Activated CD4-positive, alpha-beta memory T cell treated with anti-CD3 and anti-CD28 coated beads for 36 hours (primary cell): ENCODE results near the gene LRRC75B. TPM values are rescaled to one million over a fixed set of nuclear protein-coding genes. Genes with fewer than 3 reads are reported as not detected.
A peak's percentile ranks its signal among the peaks of the same experiment; 100 is the strongest.

Experiments
- CTCF ChIA-PET: fragments of 350-600 bp; sonication (Branson Sonifier 250); formaldehyde crosslinking; loops from one replicate; lab custom pipeline; 2021; ENCODE audit warnings: antibody characterized with exemption, inconsistent platforms; lab: Charles Lee
- POLR2A ChIA-PET: fragments of 350-600 bp; sonication (Branson Sonifier 250); formaldehyde crosslinking; loops from one replicate; lab custom pipeline; 2021; ENCODE audit warnings: antibody characterized with exemption; lab: Charles Lee
- DNase-seq: peaks from one replicate; pipeline ENCODE4 v3.0.0-alpha.2; 2020
- H3K27ac Mint-ChIP-seq: one replicate; pipeline ENCODE4 v1.8.0; 2021; ENCODE audit warnings: mixed read lengths
- H3K27me3 Mint-ChIP-seq: one replicate; pipeline ENCODE4 v1.8.0; 2021; ENCODE audit warnings: mixed read lengths
- H3K36me3 Mint-ChIP-seq: one replicate; pipeline ENCODE4 v1.8.0; 2021; ENCODE audit warnings: mixed read lengths
- H3K4me1 Mint-ChIP-seq: one replicate; pipeline ENCODE4 v1.8.0; 2021; ENCODE audit warnings: low read depth, mixed read lengths
- H3K4me3 Mint-ChIP-seq: one replicate; pipeline ENCODE4 v1.8.0; 2021; ENCODE audit warnings: mild to moderate bottlenecking, mixed read lengths
- H3K9me3 Mint-ChIP-seq: one replicate; pipeline ENCODE4 v1.8.0; 2021; ENCODE audit warnings: mixed read lengths
- intact Hi-C: fragments of 100-400 bp; cut with micrococcal nuclease; formaldehyde crosslinking; loops from one replicate; pipeline ENCODE4 v1.15.1; 2023
- total RNA-seq, 2 experiments: library from RNA; stranded (reverse); gene quantifications; one replicate each; pipeline ENCODE4 v1.2.3, GENCODE V29; 2021

LRRC75B gene
- total RNA-seq, 2 experiments from 2014 or later = 1.1 to 1.2 TPM

DNA sequence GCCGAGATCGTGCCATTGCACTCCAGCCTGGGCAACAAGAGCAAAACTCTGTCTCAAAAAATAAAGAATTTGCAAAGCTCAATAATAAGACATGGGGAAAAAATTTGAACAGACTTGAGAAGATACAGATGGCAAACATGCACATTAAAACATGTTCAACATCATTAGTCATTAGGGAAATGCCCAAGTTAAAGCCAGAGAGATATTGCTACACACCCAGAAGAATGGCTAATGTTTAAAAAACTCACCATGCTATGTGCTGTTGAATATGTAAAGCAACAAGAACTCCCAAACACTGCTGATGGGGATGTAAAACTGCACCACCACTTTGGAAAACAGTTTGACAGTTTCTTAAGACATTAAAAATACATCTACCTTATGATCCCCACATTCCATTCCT lies 12.6 kb downstream of the LRRC75B start:
- H3K27ac Mint-ChIP-seq = no peak overlapping the region
- no peaks in the 10 kb centered on the region for H3K4me1 Mint-ChIP-seq
- no peaks in the 10 kb centered on the region for H3K27me3 Mint-ChIP-seq
- no peak overlapping the region for H3K4me3 Mint-ChIP-seq
- no peak for DNase-seq
- CTCF ChIA-PET = no interaction called here
- H3K36me3 Mint-ChIP-seq = peaks cover 6% of the 10 kb centered on the region
- H3K9me3 Mint-ChIP-seq = no peaks in the 10 kb centered on the region
- POLR2A ChIA-PET = interaction anchor here (0.6 kb wide), 1 partner anchor 713 kb away, joined by 3 read pairs; no protein-coding TSS in a partner anchor
- intact Hi-C loops = no loop called here

DNA sequence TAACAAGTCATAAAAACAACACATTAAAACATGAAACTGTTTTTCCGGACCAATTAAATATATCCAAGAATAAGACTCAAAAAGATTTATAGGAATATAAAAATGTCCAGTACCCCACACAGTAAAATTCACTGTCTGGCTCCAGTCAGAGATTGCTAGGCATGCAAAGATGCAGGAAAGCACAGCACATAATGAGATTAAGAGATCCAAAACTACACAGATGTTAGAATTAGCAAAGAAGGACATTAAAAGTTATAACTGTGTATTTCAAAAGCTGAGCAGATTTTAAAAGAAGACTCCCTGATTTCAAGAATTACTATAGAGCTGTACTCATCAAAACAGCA lies 13.6 kb downstream of the LRRC75B start:
- no peaks in the 10 kb centered on the region for H3K4me1 Mint-ChIP-seq
- H3K4me3 Mint-ChIP-seq = no peak overlapping the region
- peaks cover 14% of the 10 kb centered on the region for H3K36me3 Mint-ChIP-seq
- intact Hi-C loops = no loop called here
- H3K27me3 Mint-ChIP-seq = no peaks in the 10 kb centered on the region
- no peaks in the 10 kb centered on the region for H3K9me3 Mint-ChIP-seq
- no peak overlapping the region for H3K27ac Mint-ChIP-seq
- ChIA-PET POLR2A (no interaction called here), CTCF (no interaction called here)
- no peak for DNase-seq

DNA sequence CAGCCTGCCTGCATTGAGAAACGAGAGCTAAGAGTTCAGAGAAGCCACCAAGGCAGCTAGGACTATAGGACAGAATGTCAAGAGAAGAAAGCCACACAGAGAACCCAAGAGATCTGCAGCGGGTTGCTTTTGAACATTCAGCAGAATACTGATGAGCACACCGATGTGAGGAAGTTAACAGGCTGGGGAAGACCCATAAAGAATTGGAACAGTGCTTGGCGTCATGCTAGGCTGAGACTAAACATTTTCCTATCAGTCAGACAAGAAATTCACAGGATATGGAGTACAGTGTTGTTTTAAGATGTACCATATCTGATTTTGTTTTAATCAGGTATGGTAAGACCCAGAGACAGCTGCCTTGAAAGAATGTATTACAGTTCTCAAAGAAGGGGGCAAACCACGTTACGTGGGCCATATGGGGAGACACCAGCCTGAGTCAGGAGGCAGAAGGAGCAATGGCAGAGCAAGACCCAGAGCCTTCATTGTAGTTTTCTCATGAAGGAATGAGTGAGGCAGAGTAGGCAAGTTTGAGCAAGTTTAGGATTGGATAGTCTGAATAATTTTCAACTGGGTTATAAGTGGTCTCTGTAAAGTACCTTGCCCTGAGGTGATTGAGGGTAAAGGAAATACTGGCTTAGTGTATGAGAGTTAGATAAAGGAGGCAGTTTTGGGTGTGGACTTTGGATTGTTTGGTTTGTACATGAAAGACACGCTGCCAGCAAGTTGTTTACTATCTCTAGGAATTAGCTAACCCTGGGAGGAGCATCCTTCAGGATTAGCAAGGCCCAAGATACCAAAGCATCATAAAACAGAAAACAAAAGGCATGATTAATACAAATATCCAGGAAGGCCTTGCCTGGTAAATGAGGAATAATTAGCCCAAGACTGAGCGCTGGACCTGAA lies 14.3 kb downstream of the LRRC75B start:
- H3K27ac Mint-ChIP-seq = no peak overlapping the region
- no peak for DNase-seq
- no peaks in the 10 kb centered on the region for H3K9me3 Mint-ChIP-seq
- intact Hi-C loops = no loop called here
- CTCF ChIA-PET = no interaction called here
- H3K36me3 Mint-ChIP-seq = peaks cover 16% of the 10 kb centered on the region
- H3K4me3 Mint-ChIP-seq = no peak overlapping the region
- POLR2A ChIA-PET = interaction anchor here (1.4 kb wide), 1 partner anchor 15 kb away, joined by 4 read pairs; no protein-coding TSS in a partner anchor
- H3K27me3 Mint-ChIP-seq = no peaks in the 10 kb centered on the region
- H3K4me1 Mint-ChIP-seq = no peaks in the 10 kb centered on the region

DNA sequence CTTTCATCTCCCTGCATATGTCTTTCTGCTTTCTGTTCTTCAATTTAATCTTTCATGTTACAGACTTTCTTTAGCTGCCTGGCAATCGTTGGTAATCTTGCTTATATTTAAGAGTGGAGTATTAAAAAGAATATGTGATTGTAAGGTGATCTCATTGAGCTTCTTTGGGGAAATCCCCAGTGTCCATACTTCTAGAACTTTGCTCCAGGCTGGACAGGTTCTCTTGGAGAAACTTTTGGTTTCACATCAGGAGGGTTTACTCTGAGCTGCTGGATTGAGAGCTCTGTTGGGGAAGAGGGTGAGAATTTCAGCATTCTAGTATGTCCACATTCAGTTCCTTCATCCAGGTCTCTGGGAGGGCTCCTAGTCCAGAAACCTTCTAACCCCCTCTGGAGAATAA lies 16.1 kb downstream of the LRRC75B start:
- H3K4me1 Mint-ChIP-seq = no peaks in the 10 kb centered on the region
- no peak for DNase-seq
- no peak overlapping the region for H3K4me3 Mint-ChIP-seq
- CTCF ChIA-PET = no interaction called here
- H3K27me3 Mint-ChIP-seq = no peaks in the 10 kb centered on the region
- POLR2A ChIA-PET = interaction anchor here (0.8 kb wide), 1 partner anchor 12 kb away, joined by 3 read pairs; no protein-coding TSS in a partner anchor
- H3K27ac Mint-ChIP-seq = no peak overlapping the region
- intact Hi-C loops = no loop called here
- no peaks in the 10 kb centered on the region for H3K9me3 Mint-ChIP-seq
- peaks cover 29% of the 10 kb centered on the region for H3K36me3 Mint-ChIP-seq

- H3K9me3 Mint-ChIP-seq = no peaks in the 10 kb centered on the region
- H3K4me3 Mint-ChIP-seq = no peak overlapping the region
- intact Hi-C loops = no loop called here
- no peak overlapping the region for H3K27ac Mint-ChIP-seq
- ChIA-PET CTCF (no interaction called here), POLR2A (no interaction called here)
- H3K36me3 Mint-ChIP-seq = peaks cover 38% of the 10 kb centered on the region
- H3K4me1 Mint-ChIP-seq = peaks cover 6% of the 10 kb centered on the region
- no peaks in the 10 kb centered on the region for H3K27me3 Mint-ChIP-seq
- no peak for DNase-seq
Observed at GRCh38 chr22:24571266-24571665, 21.6 kb downstream of the LRRC75B start.

- ChIA-PET POLR2A (no interaction called here), CTCF (no interaction called here)
- DNase-seq = no peak
- no peaks in the 10 kb centered on the region for H3K9me3 Mint-ChIP-seq
- H3K27me3 Mint-ChIP-seq = no peaks in the 10 kb centered on the region
- peaks cover 30% of the 10 kb centered on the region for H3K4me1 Mint-ChIP-seq
- no peak overlapping the region for H3K27ac Mint-ChIP-seq
- no peak overlapping the region for H3K4me3 Mint-ChIP-seq
- intact Hi-C loops = no loop called here
- H3K36me3 Mint-ChIP-seq = peaks cover 27% of the 10 kb centered on the region
Observed at GRCh38 chr22:24567668-24568067, 25.2 kb downstream of the LRRC75B start.

- Mint-ChIP-seq H3K27me3 (no peaks in the 10 kb centered on the region), H3K36me3 (peaks cover 25% of the 10 kb centered on the region), H3K4me3 (no peak overlapping the region), H3K4me1 (peaks cover 34% of the 10 kb centered on the region), H3K9me3 (no peaks in the 10 kb centered on the region), H3K27ac (no peak overlapping the region)
- intact Hi-C loops = no loop called here
- ChIA-PET POLR2A (no interaction called here), CTCF (no interaction called here)
- DNase-seq = no peak
Observed at GRCh38 chr22:24566899-24567511, 25.9 kb downstream of the LRRC75B start.

GRCh38 chr22:24565077-24565476 lies 27.8 kb downstream of the LRRC75B start:
- Mint-ChIP-seq H3K27ac (peak overlapping the region; percentile 43), H3K9me3 (no peaks in the 10 kb centered on the region), H3K36me3 (peaks cover 28% of the 10 kb centered on the region), H3K4me3 (no peak overlapping the region), H3K4me1 (peaks cover 42% of the 10 kb centered on the region), H3K27me3 (no peaks in the 10 kb centered on the region)
- ChIA-PET POLR2A (interaction anchor here (0.9 kb wide), 1 partner anchor 12 kb away, joined by 3 read pairs; no protein-coding TSS in a partner anchor), CTCF (no interaction called here)
- intact Hi-C loops = no loop called here
- DNase-seq = no peak

DNA sequence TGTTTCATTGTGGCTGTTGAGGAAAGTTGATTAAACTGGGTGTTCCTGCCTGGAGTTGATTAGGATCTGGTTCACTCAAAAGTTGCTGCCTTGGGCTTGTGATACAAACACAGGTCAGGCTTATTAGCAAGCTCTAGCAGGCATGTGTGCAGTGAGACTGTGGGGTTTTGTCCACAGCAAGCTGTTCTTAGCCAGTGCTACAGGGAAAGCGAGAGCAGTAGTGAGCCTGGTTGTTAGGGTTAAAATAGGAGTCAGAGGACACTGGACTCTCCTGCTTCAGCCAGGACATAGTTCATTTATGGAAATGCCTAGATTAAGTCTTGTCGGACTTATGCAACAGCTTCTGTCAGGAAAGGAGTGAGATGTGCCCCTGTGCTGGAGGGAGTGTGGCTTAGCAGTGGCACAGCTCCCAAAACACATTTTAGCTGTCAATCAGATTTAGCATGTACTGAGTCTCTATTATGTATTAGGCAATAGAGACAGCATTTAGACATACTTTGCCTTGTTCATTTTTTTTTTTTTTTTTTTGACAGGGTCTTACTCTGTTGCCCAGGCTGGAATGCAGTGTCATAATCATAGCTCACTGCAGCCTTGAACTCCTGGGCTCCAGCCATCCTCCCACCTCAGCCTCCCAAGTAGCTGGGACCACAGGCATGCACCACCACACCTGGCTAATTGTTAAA lies 28.4 kb downstream of the LRRC75B start:
- DNase-seq = no peak
- Mint-ChIP-seq H3K27me3 (no peaks in the 10 kb centered on the region), H3K36me3 (peaks cover 27% of the 10 kb centered on the region), H3K27ac (peak overlapping the region; percentile 43), H3K9me3 (no peaks in the 10 kb centered on the region), H3K4me1 (peaks cover 45% of the 10 kb centered on the region), H3K4me3 (no peak overlapping the region)
- intact Hi-C loops = no loop called here
- POLR2A ChIA-PET = interaction anchor here (0.9 to 1.1 kb wide), 2 partner anchors 12 to 13 kb away, joined by 3 to 4 read pairs; no protein-coding TSS in a partner anchor
- CTCF ChIA-PET = interaction anchor here (0.9 kb wide), 1 partner anchor 10 kb away, joined by 4 read pairs; the partner anchor contains the start of gene GUCD1

DNA sequence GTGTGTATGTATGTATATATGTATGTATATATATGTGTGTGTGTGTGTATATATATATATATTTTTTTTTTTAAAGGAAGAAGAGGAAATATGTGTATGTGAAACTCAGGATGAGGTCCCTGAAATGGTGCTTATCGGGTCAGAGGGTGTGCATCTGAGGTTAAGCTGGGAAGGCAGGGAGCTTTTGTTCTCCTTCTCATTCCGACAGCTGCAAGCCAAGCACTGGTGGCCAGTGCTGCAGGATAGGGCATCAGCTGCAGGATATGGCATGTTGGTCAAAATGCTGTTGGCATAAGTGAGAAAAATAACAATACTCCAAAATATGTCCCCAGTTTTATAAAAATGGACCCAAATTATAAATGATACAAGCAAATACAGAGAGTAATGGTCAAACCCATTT lies 29.6 kb downstream of the LRRC75B start:
- POLR2A ChIA-PET = no interaction called here

DNA sequence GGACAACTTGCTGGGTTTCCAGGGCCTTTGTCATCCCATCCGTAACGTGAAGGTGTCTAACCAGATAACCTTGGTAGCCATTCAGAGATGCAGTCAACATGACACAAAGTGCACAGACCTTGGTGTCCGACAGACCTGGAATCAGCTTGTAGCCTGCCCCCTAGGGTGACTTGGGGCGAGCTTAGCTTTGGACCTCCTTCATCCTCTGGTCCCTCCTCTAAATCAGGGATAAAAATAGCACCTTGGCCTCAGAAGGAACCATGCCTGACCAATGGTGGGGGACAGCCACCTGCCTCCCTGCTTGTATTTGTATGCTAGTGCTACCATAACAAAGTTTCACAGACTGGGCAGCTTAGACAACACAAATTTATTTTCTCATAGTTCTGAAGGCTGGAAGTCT lies 33.4 kb downstream of the LRRC75B start:
- no peaks in the 10 kb centered on the region for H3K9me3 Mint-ChIP-seq
- peaks cover 42% of the 10 kb centered on the region for H3K36me3 Mint-ChIP-seq
- intact Hi-C loops = loop anchor here (5.0 to 10.0 kb wide), 4 partner anchors 38 to 645 kb away; partner anchors contain the start of gene SGSM1
- no peak for DNase-seq
- POLR2A ChIA-PET = no interaction called here
- no peak overlapping the region for H3K4me3 Mint-ChIP-seq
- peaks cover 57% of the 10 kb centered on the region for H3K4me1 Mint-ChIP-seq
- CTCF ChIA-PET = interaction anchor here (0.9 kb wide), 1 partner anchor 9 kb away, joined by 3 read pairs; no protein-coding TSS in a partner anchor
- no peaks in the 10 kb centered on the region for H3K27me3 Mint-ChIP-seq
- no peak overlapping the region for H3K27ac Mint-ChIP-seq

More for the DNA sequence above, 29.6 kb downstream of the LRRC75B start:
- DNase-seq = no peak
- Mint-ChIP-seq H3K9me3 (no peaks in the 10 kb centered on the region), H3K27ac (no peak overlapping the region), H3K4me3 (no peak overlapping the region), H3K4me1 (peaks cover 58% of the 10 kb centered on the region), H3K36me3 (peaks cover 32% of the 10 kb centered on the region), H3K27me3 (no peaks in the 10 kb centered on the region)
- CTCF ChIA-PET = interaction anchor here (0.9 kb wide), 1 partner anchor 8 kb away, joined by 4 read pairs; the partner anchor contains the start of gene GUCD1
- intact Hi-C loops = no loop called here
